AG04449 (cell line): ENCODE measurements around the gene OPRM1.

Experiments used
- CTCF ChIA-PET: fragments of 350-600 bp; formaldehyde crosslinking; extraction: SDS; loops from one replicate; lab custom pipeline; 2021; ENCODE audit warnings: antibody characterized with exemption; lab: Yijun Ruan, JAX
- POLR2A ChIA-PET: fragments of 400-600, 350-600 bp; formaldehyde crosslinking; extraction: SDS; loops from one replicate; lab custom pipeline; 2020; ENCODE audit warnings: antibody characterized with exemption, inconsistent platforms; lab: Yijun Ruan, JAX
- DNase-seq: peaks from one replicate; pipeline ENCODE4 v3.0.0-alpha.2; 2010; ENCODE audit warnings: low read depth, low spot score
- H3K4me3 ChIP-seq: 2 replicates; pipeline ENCODE4 v1.5.1; 2011; ENCODE audit warnings: low read depth, mild to moderate bottlenecking, control low read depth, low read length
- CTCF ChIP-seq: IDR thresholded peaks from one replicate; pipeline ENCODE4 v1.5.1; 2011; ENCODE audit warnings: mild to moderate bottlenecking, moderate library complexity, low read length, control low read depth, inconsistent platforms; ENCODE audit not compliant: insufficient read depth; ENCODE audit errors: missing control alignments

The OPRM1 gene

GRCh38 chr6:154274168-154274567, 235.1 kb downstream of the OPRM1 start:
- ChIA-PET CTCF (no interaction called here), POLR2A (no interaction called here)
- H3K4me3 ChIP-seq, result no peak overlapping the region
- no peak for DNase-seq
- no peak for TF ChIP-seq CTCF

- CTCF ChIA-PET, result interaction anchor here (0.8 to 2.8 kb wide), 15 partner anchors 9 to 202 kb away, joined by 3 to 14 read pairs (median 4); no protein-coding TSS in a partner anchor
- TF ChIP-seq CTCF, result peak; percentile 21
- no peak for DNase-seq
- no peak overlapping the region for H3K4me3 ChIP-seq
- POLR2A ChIA-PET, result no interaction called here
Measured at GRCh38 chr6:154276810-154277628, 238.0 kb downstream of the OPRM1 start.

- DNase-seq, result no peak
- H3K4me3 ChIP-seq, result no peak overlapping the region
- ChIA-PET CTCF (interaction anchor here (1.0 to 2.8 kb wide), 13 partner anchors 10 to 201 kb away, joined by 3 to 14 read pairs (median 5); no protein-coding TSS in a partner anchor), POLR2A (no interaction called here)
- no peak for TF ChIP-seq CTCF
Measured at GRCh38 chr6:154277629-154278017, 238.6 kb downstream of the OPRM1 start.

GRCh38 chr6:154280521-154280920, 241.5 kb downstream of the OPRM1 start:
- no peak overlapping the region for H3K4me3 ChIP-seq
- POLR2A ChIA-PET, result no interaction called here
- DNase-seq, result no peak
- TF ChIP-seq CTCF, result no peak
- CTCF ChIA-PET, result interaction anchor here (0.7 to 1.0 kb wide), 2 partner anchors 8 to 90 kb away, joined by 3 read pairs; no protein-coding TSS in a partner anchor

- POLR2A ChIA-PET, result no interaction called here
- CTCF ChIA-PET, result interaction anchor here (1.1 kb wide), 1 partner anchor 15 kb away, joined by 3 read pairs; no protein-coding TSS in a partner anchor
- DNase-seq, result no peak
- no peak for TF ChIP-seq CTCF
- no peak overlapping the region for H3K4me3 ChIP-seq
Measured at GRCh38 chr6:154284313-154284853, 245.3 kb downstream of the OPRM1 start.

- ChIA-PET POLR2A (no interaction called here), CTCF (interaction anchor here (1.1 kb wide), 1 partner anchor 15 kb away, joined by 4 read pairs; no protein-coding TSS in a partner anchor)
- DNase-seq, result no peak
- TF ChIP-seq CTCF, result no peak
- no peak overlapping the region for H3K4me3 ChIP-seq
Measured at GRCh38 chr6:154285826-154286225, 246.8 kb downstream of the OPRM1 start.
